BJ (cell line): ENCODE results near the gene PID1. TPM values are rescaled to one million over a fixed set of nuclear protein-coding genes. Genes with fewer than 3 reads are reported as not detected.

Experiments used
- CTCF ChIA-PET: fragments of 350-600 bp; formaldehyde crosslinking; extraction: SDS; loops from one replicate; lab custom pipeline; 2021; ENCODE audit warnings: antibody characterized with exemption, inconsistent platforms; lab: Yijun Ruan, JAX
- POLR2A ChIA-PET: fragments of 300-600 bp; sonication (Branson Sonifier 250); formaldehyde crosslinking; extraction: SDS; loops from one replicate; lab custom pipeline; 2021; ENCODE audit warnings: antibody characterized with exemption; lab: Charles Lee
- DNase-seq: peaks from one replicate; pipeline ENCODE4 v3.0.0-alpha.2; 2011; ENCODE audit warnings: low read depth
- H3K27me3 ChIP-seq: 2 replicates; pipeline ENCODE4 v1.6.0; 2011; ENCODE audit warnings: low read length; ENCODE audit not compliant: control insufficient read depth, insufficient read depth
- H3K36me3 ChIP-seq: 2 replicates; pipeline ENCODE4 v1.5.1; 2011; ENCODE audit warnings: low read length; ENCODE audit not compliant: control insufficient read depth, insufficient read depth
- H3K4me3 ChIP-seq: 2 replicates; pipeline ENCODE4 v1.5.1; 2011; ENCODE audit warnings: low read depth, mild to moderate bottlenecking, control low read depth, low read length
- polyA plus RNA-seq: library from polyadenylated mRNA; depleted of rRNA; stranded (reverse); fragments of >200 nt; gene quantifications from 2 replicates; pipeline ENCODE4 v1.2.3, GENCODE V29; 2011
- TF ChIP-seq, protein P1 (sequence below): IDR thresholded peaks from 2 replicates; pipeline ENCODE4 v1.5.1; 2011; ENCODE audit warnings: low read depth, mild to moderate bottlenecking, control low read depth, inconsistent platforms, low read length, moderate library complexity; ENCODE audit not compliant: insufficient read depth

The PID1 gene
- polyA plus RNA-seq, 1 experiment: 8.8 TPM

DNA sequence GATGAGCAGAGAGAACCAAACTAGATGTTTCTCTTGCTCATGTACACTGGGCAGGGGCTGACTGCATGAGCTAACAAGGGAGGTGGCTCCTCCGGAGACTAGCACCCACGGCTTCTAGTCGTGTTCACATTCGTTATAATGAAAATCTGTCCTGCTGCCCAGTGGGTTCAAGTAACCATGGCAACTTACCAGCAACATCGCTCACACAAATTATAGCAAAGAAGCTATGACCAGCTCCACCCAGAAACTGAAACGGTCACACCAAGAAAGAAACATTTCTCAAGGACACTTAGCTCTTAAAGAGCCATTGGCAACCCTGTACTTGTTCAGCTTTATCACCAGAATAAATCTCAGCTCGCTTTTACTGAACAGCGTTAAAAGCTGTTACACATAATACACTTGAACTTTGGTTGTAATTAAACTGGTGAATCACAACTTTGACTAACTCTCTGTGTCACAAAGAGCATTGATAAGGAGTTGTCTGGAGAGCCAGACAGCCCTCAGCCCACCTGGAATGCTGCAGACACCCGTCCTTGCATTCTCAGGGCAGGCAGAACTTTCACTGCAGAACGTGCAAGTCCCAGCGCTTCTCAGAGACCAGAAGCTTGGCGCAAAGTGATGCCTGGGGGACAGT, 141.2 kb downstream of the PID1 start:
- Histone ChIP-seq H3K36me3 (no peaks in the 10 kb centered on the region), H3K4me3 (no peak overlapping the region), H3K27me3 (no peaks in the 10 kb centered on the region)
- DNase-seq: no peak
- ChIA-PET POLR2A (no interaction called here), CTCF (interaction anchor here (0.9 to 3.1 kb wide), 3 partner anchors 10 to 415 kb away, joined by 3 to 13 read pairs (median 3); no protein-coding TSS in a partner anchor)
- TF ChIP-seq, protein P1, sequence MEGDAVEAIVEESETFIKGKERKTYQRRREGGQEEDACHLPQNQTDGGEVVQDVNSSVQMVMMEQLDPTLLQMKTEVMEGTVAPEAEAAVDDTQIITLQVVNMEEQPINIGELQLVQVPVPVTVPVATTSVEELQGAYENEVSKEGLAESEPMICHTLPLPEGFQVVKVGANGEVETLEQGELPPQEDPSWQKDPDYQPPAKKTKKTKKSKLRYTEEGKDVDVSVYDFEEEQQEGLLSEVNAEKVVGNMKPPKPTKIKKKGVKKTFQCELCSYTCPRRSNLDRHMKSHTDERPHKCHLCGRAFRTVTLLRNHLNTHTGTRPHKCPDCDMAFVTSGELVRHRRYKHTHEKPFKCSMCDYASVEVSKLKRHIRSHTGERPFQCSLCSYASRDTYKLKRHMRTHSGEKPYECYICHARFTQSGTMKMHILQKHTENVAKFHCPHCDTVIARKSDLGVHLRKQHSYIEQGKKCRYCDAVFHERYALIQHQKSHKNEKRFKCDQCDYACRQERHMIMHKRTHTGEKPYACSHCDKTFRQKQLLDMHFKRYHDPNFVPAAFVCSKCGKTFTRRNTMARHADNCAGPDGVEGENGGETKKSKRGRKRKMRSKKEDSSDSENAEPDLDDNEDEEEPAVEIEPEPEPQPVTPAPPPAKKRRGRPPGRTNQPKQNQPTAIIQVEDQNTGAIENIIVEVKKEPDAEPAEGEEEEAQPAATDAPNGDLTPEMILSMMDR: no peak

DNA sequence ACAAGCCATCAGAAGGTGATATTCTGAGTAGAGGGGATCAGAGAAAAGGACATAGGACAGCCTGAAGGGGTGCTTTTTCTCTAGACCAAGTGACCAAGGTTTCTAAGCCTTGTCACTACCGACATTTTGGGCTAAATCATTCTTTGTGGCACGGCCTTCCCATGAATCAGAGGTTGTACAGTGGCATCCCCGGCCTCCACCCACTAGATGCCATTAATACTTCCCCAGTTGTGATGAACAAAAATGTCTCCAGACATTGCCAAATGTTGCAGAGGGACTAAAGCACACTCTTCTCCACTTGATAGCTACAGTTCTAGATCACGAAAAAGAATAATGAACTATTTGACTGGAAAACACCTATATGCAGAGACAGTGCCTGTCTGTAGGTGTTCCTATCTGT, 143.6 kb downstream of the PID1 start:
- no peak overlapping the region for H3K4me3 ChIP-seq
- no peaks in the 10 kb centered on the region for H3K27me3 ChIP-seq
- ChIA-PET CTCF (interaction anchor here (0.7 to 1.2 kb wide), 2 partner anchors 428 to 459 kb away, joined by 4 read pairs; no protein-coding TSS in a partner anchor), POLR2A (no interaction called here)
- TF ChIP-seq, protein P1: no peak
- no peaks in the 10 kb centered on the region for H3K36me3 ChIP-seq
- DNase-seq: no peak

DNA sequence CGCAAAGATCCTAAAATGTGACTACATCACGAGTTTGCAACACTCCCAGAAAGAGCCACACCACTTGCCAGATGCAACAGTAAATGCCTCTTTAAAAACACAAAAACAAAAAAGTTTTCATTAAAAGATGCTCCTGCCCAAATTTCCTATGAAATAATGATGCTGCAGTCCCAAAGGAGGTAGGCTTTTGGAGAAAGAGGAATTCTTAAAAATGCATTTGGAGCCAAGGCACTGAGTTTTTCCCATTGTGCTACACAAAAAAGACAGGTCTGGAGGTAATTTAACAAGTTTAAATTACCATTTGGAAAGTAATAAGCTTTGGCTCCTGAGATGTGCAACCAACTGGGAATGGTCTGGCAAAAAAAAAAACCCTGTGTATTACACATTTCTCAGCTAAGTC, 145.0 kb downstream of the PID1 start:
- no peak for DNase-seq
- TF ChIP-seq, protein P1: no peak
- no peak overlapping the region for H3K4me3 ChIP-seq
- H3K36me3 ChIP-seq: no peaks in the 10 kb centered on the region
- no peaks in the 10 kb centered on the region for H3K27me3 ChIP-seq
- CTCF ChIA-PET: no interaction called here
- POLR2A ChIA-PET: no interaction called here

DNA sequence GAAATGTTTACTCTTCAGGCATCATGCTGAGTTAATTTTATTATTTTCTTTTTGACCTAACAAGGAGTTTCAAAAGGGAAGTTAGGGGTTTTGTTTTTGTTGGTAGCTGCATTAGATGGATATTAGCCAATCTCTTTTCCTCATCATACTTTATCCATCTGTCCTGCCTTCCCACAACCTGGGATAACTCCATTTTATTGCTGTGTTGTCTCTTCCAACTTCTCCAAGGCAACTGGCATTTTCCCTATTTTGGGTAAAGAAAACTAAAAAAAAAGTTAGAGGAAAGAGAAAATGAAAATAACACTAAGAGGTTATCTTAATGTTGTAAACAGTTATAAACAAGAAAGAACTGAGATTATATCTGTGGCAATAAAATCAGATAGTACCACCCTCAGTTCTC, 147.0 kb downstream of the PID1 start:
- POLR2A ChIA-PET: no interaction called here

DNA sequence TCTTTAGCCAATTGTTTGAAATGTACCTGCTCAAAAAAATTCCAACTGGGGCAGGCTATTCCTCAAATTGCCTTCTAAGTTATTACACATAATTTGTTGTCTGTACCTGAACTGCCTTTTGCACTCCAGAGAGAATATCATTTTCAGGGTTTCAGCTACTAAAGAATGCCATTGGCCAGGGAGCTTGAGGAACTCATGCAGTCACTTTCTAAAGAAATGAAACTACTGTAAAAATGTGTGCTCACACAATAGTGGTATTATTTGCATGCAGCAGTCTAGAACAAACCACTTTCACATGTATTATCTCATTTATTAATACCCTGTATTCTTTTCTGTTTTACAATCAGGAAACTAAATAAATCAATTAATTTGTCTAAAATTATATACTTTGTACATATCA, 152.2 kb downstream of the PID1 start:
- TF ChIP-seq, protein P1: no peak
- H3K36me3 ChIP-seq: no peaks in the 10 kb centered on the region
- no peaks in the 10 kb centered on the region for H3K27me3 ChIP-seq
- ChIA-PET POLR2A (no interaction called here), CTCF (no interaction called here)
- no peak overlapping the region for H3K4me3 ChIP-seq
- DNase-seq: no peak

More for the DNA sequence above, 147.0 kb downstream of the PID1 start:
- Histone ChIP-seq H3K36me3 (no peaks in the 10 kb centered on the region), H3K4me3 (no peak overlapping the region), H3K27me3 (no peaks in the 10 kb centered on the region)
- no peak for DNase-seq
- CTCF ChIA-PET: no interaction called here
- TF ChIP-seq, protein P1: no peak
